HG03135 (cell line): Measurements from ENCODE around the gene AKNA.

Source experiments
- ATAC-seq: cut with Tn5 transposase; IDR thresholded peaks from one replicate; pipeline ENCODE4 v1.9.1; 2021; ENCODE audit warnings: mild to moderate bottlenecking, moderate library complexity; ENCODE audit not compliant: unreplicated experiment

Gene AKNA

DNA sequence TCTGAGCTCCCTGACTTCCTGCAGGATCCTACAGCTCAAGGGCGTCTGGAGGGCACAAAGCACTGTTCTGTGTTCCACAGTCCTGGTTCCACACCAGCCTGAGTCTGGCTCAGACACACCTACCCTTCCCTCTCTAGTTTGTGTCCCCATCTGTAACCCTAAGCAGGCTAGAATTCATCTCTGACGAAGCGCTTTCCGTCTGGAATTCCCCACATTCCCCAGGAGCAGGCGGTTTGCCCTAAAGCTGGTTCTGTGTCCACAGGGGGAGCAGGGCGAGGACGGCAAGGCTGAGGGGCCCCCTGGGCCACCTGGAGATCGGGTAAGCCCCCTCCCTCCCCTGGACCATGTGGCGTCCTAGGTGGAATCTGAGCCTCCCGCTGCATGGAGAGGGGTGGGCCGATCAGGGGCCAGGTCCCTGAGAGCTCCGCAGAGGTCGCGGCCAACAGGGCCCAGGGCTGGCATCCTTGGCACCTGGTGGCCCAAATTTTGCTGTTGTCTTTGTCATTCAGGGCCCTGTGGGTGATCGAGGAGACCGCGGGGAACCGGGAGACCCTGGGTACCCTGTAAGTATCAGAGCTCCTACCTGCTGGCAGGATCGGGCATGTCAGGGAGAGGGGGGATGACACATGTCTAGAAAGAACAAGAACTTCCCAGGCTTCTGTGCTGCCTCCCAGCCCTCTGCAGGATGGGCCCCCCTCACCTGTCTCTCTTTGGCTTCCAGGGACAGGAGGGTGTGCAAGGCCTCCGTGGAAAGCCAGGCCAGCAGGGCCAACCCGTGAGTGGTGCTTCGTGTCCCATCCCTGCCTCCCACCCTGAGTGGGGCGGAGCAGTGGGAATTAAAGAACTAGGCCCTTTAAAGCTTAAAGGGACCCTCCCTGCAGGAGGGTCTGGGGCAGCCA lies 99.3 kb downstream of the AKNA start:
- no peak for ATAC-seq

DNA sequence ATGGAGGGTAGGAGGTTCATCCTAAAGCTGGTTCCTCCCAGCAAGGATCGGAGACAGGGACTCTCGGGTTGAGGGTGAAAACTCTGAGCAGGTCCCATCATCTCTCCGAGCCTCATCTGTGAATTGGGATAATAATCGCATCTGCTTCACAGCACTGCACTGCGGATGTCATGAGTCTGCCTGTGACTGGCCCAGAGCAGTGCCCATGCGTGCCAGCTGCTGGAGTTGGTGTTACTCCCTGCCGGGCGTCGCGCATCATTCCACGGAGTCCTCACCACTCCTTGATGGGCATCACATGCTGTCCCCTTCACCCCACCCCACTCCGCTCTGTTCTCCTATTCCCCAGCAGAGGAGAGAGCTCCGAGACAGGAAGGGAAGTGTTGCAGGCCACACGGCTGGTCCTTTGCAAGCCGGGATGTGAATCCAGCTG lies 100.0 kb downstream of the AKNA start:
- no peak for ATAC-seq

DNA sequence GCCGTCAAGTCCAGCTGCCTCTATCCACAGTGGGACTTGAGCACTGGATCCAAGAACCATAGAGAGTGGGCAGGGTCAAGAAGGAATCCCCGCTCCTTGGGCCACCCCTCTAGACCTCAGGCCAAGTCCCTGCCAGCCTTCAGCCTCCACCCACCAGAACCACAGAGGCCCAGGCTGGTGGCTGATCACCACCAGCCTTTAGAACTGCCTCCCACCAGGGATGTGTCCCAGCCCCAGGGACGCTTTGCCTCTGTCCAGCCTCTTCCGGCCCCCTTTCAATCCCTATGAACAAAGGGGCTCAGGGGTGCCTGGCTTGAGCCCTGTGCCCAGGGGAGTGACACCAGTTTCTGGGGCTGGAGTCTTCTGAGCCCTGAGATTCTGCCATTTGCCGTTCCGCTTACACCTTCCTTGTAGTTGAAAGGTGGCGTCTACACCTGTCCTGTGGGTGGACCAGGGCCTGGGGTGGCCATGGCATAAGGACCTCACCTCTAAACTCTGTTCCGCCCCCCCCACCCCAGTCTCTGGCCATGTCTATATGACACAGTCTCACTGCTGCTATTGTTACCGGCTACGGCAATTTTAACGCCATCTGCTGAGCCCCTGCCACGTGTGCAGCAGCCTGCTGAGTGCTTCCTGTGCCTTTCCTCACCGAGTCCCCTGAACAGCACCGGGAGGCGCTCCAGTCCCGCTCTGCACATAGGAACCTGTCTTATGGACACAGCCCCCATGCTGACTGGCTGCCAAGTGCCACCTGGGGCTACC lies 100.6 kb downstream of the AKNA start:
- ATAC-seq: no peak

DNA sequence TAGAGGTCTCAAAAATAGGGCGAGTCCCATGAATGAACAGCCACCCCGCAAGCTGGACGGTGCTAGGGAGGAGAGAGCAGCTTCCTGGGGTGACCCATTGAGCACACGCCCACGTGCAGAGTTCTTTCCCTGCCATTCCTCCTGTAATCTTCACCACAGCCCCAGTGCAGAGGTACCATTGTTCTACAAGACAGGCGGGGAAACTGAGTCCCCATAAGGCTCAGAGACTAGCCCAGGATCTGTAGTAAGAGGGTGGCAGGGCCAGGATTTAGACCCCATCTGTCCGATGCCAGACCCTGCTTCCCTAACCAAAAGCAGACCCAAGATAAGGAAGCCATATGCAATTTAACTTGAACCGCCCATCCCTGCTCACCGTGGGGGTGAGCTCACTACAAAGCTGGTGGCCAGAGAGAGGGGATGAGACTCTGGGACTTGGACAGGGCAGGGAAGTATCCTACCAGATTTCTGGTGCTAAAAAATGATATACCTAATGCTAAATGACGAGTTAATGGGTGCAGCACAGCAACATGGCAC lies 101.6 kb downstream of the AKNA start:
- ATAC-seq: no peak

- no peak for ATAC-seq
These were observed 102.5 kb downstream of the AKNA start for GRCh38 chr9:114285166-114285867.

GRCh38 chr9:114284316-114285060 lies 103.3 kb downstream of the AKNA start:
- ATAC-seq: no peak
